Pulmonary artery endothelial cell (primary cell): ENCODE measurements around the gene PTRH1. TPM values are rescaled to one million over a fixed set of nuclear protein-coding genes. Genes with fewer than 3 reads are reported as not detected.

ENCODE experiments used
- DNase-seq: peaks from one replicate; pipeline ENCODE4 v3.0.0-alpha.2; 2011; ENCODE audit warnings: low read depth, low spot score
- total RNA-seq: library from RNA; depleted of rRNA; stranded (reverse); fragments of >200 nt; gene quantifications from 2 replicates; pipeline ENCODE4 v1.2.3, GENCODE V29; 2014

PTRH1 gene
- total RNA-seq, 1 donor from 2014 or later, result 40.4 TPM

- no peak for DNase-seq
Observed at GRCh38 chr9:127741831-127742434, 26.5 kb upstream of the PTRH1 start.

- no peak for DNase-seq
Observed at GRCh38 chr9:127739614-127740330, 24.3 kb upstream of the PTRH1 start.

- no peak for DNase-seq
Observed at GRCh38 chr9:127738666-127739065, 23.2 kb upstream of the PTRH1 start.

GRCh38 chr9:127735530-127736185 lies 20.2 kb upstream of the PTRH1 start:
- no peak for DNase-seq

GRCh38 chr9:127734747-127735529 lies 19.5 kb upstream of the PTRH1 start, which contains the start of gene TOR2A:
Gene TOR2A (minus strand): TSS chr9:127735294. CDS start chr9:127735270, 24 bp downstream.
- peak; percentile 92 for DNase-seq

GRCh38 chr9:127734247-127734746 lies 18.8 kb upstream of the PTRH1 start:
- no peak for DNase-seq

GRCh38 chr9:127733614-127734013 lies 18.2 kb upstream of the PTRH1 start:
- no peak for DNase-seq

GRCh38 chr9:127732444-127732843 lies 17.0 kb upstream of the PTRH1 start:
- no peak for DNase-seq

GRCh38 chr9:127731938-127732337 lies 16.5 kb upstream of the PTRH1 start:
- DNase-seq, result no peak

- DNase-seq, result no peak
Observed at GRCh38 chr9:127730799-127731410, 15.4 kb upstream of the PTRH1 start.

GRCh38 chr9:127730262-127730661 lies 14.8 kb upstream of the PTRH1 start:
- DNase-seq, result no peak

GRCh38 chr9:127729522-127730256 lies 14.2 kb upstream of the PTRH1 start:
- DNase-seq, result no peak

GRCh38 chr9:127728808-127729207 lies 13.3 kb upstream of the PTRH1 start:
- no peak for DNase-seq

- no peak for DNase-seq
Observed at GRCh38 chr9:127726871-127727270, 11.4 kb upstream of the PTRH1 start.

GRCh38 chr9:127724012-127724411 lies 8.5 kb upstream of the PTRH1 start:
- no peak for DNase-seq

- DNase-seq, result no peak
Observed at GRCh38 chr9:127723444-127723843, 8.0 kb upstream of the PTRH1 start.

- no peak for DNase-seq
Observed at GRCh38 chr9:127723013-127723412, 7.5 kb upstream of the PTRH1 start.

- no peak for DNase-seq
Observed at GRCh38 chr9:127722055-127722745, 6.7 kb upstream of the PTRH1 start.

- DNase-seq, result no peak
Observed at GRCh38 chr9:127721391-127721821, 5.9 kb upstream of the PTRH1 start.

GRCh38 chr9:127720865-127721227 lies 5.4 kb upstream of the PTRH1 start:
- DNase-seq, result no peak
